ENCODE results near the gene EHBP1L1. TPM values are rescaled to one million over a fixed set of nuclear protein-coding genes. Genes with fewer than 3 reads are reported as not detected.

Gene EHBP1L1
- total and polyA plus RNA-seq, 2 of the 13 experiments (the other 11 are each of a cell fraction or from before 2014, with no cell fraction given), result 8.3 to 10.6 TPM

DNA sequence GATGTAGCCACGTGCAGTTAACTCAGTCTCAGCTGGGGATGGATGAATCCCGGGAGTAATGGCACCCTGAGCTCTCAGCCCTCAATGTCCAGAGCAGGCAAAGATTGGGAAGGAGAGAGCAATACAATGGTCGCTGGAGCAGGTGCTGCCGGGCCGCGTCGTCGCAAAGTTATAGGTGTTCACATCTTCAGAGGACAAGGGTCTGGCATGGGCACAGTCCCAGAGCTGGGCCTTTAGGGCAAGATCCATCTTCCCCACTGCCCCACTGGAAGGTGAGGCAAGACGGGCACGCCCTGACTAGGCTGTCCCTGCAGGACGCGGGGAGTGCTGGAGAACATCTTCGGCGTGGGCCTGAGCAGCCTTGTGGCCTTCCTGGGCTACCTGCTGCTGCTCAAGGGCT lies 47.3 kb downstream of the EHBP1L1 start:
- H3K9ac ChIP-seq (ENCODE audit: insufficient read depth, low read depth, low read length), result no peak overlapping the region

More for the DNA sequence above, 47.3 kb downstream of the EHBP1L1 start:
- peaks cover 37 to 75% of the 10 kb centered on the region in 2 experiments for H3K36me3 ChIP-seq (replicated peaks in 1 of 2; ENCODE audit: control insufficient read depth in 1 of 2, insufficient read depth in 2 of 2, low read length in 2 of 2)
- 89% methylated on average over 12 of the region's 14 CpGs for WGBS (ENCODE audit: low lambda C conversion rate)
- H3K27me3 ChIP-seq (ENCODE audit: control insufficient read depth in 1 of 2, insufficient read depth in 2 of 2, low read length in 2 of 2), result no peaks in the 10 kb centered on the region
- intact Hi-C loops (cut with micrococcal nuclease; ENCODE audit: unreplicated experiment), result no loop called here
- no TSS peak for BruUV-seq (replicated peaks)
- FAIRE-seq (no peak), ATAC-seq (no peak), DNase-seq (ENCODE audit: low spot score) (no peak)
- no peak overlapping the region for H2AFZ ChIP-seq (ENCODE audit: low read length)
- H3K4me3 ChIP-seq (replicated peaks in 1 of 3; ENCODE audit: insufficient read depth in 1 of 3, low read depth in 2 of 3, low read length in 3 of 3), result no peak overlapping the region
- CTCF ChIA-PET (ENCODE audit: low intra/inter-chr PET ratio, low total read pairs), result no interaction called here
- POLR2A ChIA-PET, result interaction anchor here (0.7 to 0.8 kb wide), 2 partner anchors 15 to 29 kb away, joined by 3 to 4 read pairs; no protein-coding TSS in a partner anchor
- H3K9me3 ChIP-seq (ENCODE audit: low read length), result no peaks in the 10 kb centered on the region
- H3K4me2 ChIP-seq (ENCODE audit: low read depth, low read length), result no peak overlapping the region
- no peak for TF ChIP-seq ZNF282 (IDR thresholded peaks at IDR 0.05; ENCODE audit: partially characterized antibody)
- TF ChIP-seq NONO (IDR thresholded peaks at IDR 0.05), result no peak
- TF ChIP-seq NONO (CRISPR knock-in tag; conservative IDR thresholded peaks at IDR 0.05), result no peak
- TF ChIP-seq, protein P1, sequence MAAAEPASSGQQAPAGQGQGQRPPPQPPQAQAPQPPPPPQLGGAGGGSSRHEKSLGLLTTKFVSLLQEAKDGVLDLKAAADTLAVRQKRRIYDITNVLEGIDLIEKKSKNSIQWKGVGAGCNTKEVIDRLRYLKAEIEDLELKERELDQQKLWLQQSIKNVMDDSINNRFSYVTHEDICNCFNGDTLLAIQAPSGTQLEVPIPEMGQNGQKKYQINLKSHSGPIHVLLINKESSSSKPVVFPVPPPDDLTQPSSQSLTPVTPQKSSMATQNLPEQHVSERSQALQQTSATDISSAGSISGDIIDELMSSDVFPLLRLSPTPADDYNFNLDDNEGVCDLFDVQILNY (CRISPR knock-in tag; conservative IDR thresholded peaks at IDR 0.05), result no peak
- no peak for TF ChIP-seq TCF7L2 (IDR thresholded peaks at IDR 0.05; ENCODE audit: low read depth, low read length)
- TF ChIP-seq, protein P2, sequence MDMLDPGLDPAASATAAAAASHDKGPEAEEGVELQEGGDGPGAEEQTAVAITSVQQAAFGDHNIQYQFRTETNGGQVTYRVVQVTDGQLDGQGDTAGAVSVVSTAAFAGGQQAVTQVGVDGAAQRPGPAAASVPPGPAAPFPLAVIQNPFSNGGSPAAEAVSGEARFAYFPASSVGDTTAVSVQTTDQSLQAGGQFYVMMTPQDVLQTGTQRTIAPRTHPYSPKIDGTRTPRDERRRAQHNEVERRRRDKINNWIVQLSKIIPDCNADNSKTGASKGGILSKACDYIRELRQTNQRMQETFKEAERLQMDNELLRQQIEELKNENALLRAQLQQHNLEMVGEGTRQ (IDR thresholded peaks at IDR 0.05; ENCODE audit: low read depth, low read length), result no peak
- TF ChIP-seq, protein P2 (CRISPR knock-in tag; IDR thresholded peaks at IDR 0.05; ENCODE audit: borderline replicate concordance), result no peak
- TF ChIP-seq GATAD1 (CRISPR knock-in tag; IDR thresholded peaks at IDR 0.05), result no peak
- no peak for TF ChIP-seq ZNF343 (CRISPR knock-in tag; IDR thresholded peaks at IDR 0.05)
- no peak for TF ChIP-seq FOXA3 (CRISPR knock-in tag; IDR thresholded peaks at IDR 0.05)
- no peak for TF ChIP-seq ZFY (CRISPR knock-in tag; IDR thresholded peaks at IDR 0.05)
- no peak for TF ChIP-seq NCOA2 (CRISPR knock-in tag; IDR thresholded peaks at IDR 0.05)
- TF ChIP-seq HNRNPL (IDR thresholded peaks at IDR 0.05; ENCODE audit: low read depth, low read length), result no peak
- TF ChIP-seq SIX4 (CRISPR knock-in tag; IDR thresholded peaks at IDR 0.05), result no peak
- TF ChIP-seq PRMT3 (CRISPR knock-in tag; IDR thresholded peaks at IDR 0.05; ENCODE audit: borderline replicate concordance, low read depth), result no peak
- TF ChIP-seq, protein P3, sequence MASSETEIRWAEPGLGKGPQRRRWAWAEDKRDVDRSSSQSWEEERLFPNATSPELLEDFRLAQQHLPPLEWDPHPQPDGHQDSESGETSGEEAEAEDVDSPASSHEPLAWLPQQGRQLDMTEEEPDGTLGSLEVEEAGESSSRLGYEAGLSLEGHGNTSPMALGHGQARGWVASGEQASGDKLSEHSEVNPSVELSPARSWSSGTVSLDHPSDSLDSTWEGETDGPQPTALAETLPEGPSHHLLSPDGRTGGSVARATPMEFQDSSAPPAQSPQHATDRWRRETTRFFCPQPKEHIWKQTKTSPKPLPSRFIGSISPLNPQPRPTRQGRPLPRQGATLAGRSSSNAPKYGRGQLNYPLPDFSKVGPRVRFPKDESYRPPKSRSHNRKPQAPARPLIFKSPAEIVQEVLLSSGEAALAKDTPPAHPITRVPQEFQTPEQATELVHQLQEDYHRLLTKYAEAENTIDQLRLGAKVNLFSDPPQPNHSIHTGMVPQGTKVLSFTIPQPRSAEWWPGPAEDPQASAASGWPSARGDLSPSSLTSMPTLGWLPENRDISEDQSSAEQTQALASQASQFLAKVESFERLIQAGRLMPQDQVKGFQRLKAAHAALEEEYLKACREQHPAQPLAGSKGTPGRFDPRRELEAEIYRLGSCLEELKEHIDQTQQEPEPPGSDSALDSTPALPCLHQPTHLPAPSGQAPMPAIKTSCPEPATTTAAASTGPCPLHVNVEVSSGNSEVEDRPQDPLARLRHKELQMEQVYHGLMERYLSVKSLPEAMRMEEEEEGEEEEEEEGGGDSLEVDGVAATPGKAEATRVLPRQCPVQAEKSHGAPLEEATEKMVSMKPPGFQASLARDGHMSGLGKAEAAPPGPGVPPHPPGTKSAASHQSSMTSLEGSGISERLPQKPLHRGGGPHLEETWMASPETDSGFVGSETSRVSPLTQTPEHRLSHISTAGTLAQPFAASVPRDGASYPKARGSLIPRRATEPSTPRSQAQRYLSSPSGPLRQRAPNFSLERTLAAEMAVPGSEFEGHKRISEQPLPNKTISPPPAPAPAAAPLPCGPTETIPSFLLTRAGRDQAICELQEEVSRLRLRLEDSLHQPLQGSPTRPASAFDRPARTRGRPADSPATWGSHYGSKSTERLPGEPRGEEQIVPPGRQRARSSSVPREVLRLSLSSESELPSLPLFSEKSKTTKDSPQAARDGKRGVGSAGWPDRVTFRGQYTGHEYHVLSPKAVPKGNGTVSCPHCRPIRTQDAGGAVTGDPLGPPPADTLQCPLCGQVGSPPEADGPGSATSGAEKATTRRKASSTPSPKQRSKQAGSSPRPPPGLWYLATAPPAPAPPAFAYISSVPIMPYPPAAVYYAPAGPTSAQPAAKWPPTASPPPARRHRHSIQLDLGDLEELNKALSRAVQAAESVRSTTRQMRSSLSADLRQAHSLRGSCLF (CRISPR knock-in tag; IDR thresholded peaks at IDR 0.05; ENCODE audit: borderline replicate concordance), result no peak
- H3K79me2 ChIP-seq (ENCODE audit: insufficient read depth, low read length), result peaks cover 3% of the 10 kb centered on the region
- no peak overlapping the region for H3K27ac ChIP-seq (ENCODE audit: extremely low read length, insufficient read depth, low read length)
- H3K4me1 ChIP-seq (ENCODE audit: insufficient read depth, low read length), result peaks cover 6% of the 10 kb centered on the region; the same call in 1 of the 2 replicates
- in situ Hi-C loops (cut with HindIII; ENCODE audit: extremely low pct_ligation_motif_present, low pct_unique_long_range_greater_than_20kb), result no loop called here
- no peaks in the 10 kb centered on the region for H4K20me1 ChIP-seq (ENCODE audit: insufficient read depth, low read length)

Measured in HepG2 (cell line).